HG03378 (cell line): Measurements from ENCODE around the gene MSH5.

Source experiments
- ATAC-seq: cut with Tn5 transposase; IDR thresholded peaks from one replicate; pipeline ENCODE4 v1.9.1; 2021; ENCODE audit warnings: mild to moderate bottlenecking, moderate library complexity; ENCODE audit not compliant: unreplicated experiment

Gene MSH5

GRCh38 chr6:31712296-31712695 is 27.5 kb upstream of the MSH5 start:
- ATAC-seq: no peak

DNA sequence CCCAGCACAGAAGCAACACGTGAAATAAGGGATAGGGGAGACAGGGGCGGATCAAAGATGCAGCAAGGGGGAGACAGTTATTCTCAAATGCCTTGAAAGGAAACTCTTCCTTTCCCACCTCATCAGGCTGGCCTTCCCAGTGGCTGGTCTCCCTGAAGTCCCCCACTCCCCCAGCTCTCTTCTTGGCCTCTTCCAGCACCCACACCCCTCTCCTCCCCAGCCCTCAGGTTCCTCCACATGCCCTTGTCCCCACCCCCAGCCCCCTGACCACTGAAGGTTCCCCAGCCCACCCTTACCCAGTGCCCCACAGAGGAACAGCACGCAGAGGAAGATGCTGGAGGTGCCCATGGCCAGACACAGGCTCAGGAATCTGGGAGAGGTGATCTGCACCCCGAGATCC is 26.3 kb upstream of the MSH5 start:
- no peak for ATAC-seq

GRCh38 chr6:31713991-31714684 is 25.7 kb upstream of the MSH5 start:
- no peak for ATAC-seq

GRCh38 chr6:31715022-31715958 is 24.5 kb upstream of the MSH5 start, which contains the start of gene LY6G6D:
Gene LY6G6D (plus strand): TSS chr6:31715348. CDS start chr6:31715356, 8 bp downstream.
- ATAC-seq: no peak

- ATAC-seq: no peak
These were observed 22.1 kb upstream of the MSH5 start for GRCh38 chr6:31717499-31718222.

- no peak for ATAC-seq
These were observed 21.5 kb upstream of the MSH5 start for GRCh38 chr6:31718265-31718664.

DNA sequence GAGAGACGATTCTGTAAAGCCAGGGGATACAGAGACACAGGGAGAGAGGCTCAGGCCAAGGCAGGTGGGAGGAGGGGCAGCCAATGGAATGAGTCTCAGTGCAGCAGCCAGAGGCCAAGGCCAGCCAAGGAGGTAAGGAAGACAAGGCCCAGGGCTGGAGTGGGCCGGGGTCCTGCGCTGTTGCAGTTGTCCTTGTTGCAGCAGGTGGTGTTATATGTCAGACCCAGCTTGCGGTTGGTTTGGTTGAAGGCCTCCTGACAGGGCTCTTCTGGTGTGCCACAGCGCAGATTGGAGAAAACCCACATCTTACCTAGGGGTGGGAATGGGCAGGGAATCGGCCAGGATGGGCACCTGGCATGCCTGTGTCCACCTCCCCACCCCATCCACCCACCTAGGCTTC is 20.8 kb upstream of the MSH5 start:
- ATAC-seq: no peak

DNA sequence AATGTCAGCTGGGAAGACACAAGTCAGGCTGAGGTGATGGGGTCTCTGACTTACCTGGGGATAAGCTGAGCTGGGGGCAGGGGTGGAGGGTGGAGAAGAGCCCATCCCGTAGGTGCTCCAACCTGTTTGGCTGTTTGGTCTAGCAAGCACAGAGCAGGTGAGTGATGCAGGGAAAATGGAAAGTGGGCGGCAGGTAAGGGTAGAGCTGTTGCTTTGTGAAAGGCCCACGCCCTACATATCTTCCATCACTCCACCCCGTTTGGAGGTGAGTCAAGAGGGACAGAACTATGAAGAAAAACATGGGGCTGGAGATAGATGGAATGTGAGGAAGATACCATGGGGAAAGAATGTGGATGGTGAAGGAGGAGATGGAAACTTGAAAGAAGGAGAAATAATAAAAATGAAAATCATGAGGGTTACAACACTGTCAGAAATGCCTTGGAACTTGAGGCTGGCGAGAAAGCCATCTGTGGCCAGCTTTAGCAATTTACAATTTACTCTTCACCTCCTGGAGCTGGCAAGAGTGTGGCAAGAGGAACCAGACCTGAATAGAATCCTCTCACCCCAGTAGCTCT is 19.5 kb upstream of the MSH5 start:
- no peak for ATAC-seq

- no peak for ATAC-seq
These were observed 18.3 kb upstream of the MSH5 start, which contains the start of gene LY6G6C for GRCh38 chr6:31721351-31722020. Gene LY6G6C (minus strand): TSS chr6:31721746. CDS start chr6:31721679, 67 bp downstream.

GRCh38 chr6:31722173-31722572 is 17.6 kb upstream of the MSH5 start:
- ATAC-seq: no peak

GRCh38 chr6:31723245-31723979 is 16.4 kb upstream of the MSH5 start, which contains the start of gene MPIG6B:
Gene MPIG6B (plus strand): TSS chr6:31723373. CDS start chr6:31723384, 11 bp downstream.
- ATAC-seq: no peak

DNA sequence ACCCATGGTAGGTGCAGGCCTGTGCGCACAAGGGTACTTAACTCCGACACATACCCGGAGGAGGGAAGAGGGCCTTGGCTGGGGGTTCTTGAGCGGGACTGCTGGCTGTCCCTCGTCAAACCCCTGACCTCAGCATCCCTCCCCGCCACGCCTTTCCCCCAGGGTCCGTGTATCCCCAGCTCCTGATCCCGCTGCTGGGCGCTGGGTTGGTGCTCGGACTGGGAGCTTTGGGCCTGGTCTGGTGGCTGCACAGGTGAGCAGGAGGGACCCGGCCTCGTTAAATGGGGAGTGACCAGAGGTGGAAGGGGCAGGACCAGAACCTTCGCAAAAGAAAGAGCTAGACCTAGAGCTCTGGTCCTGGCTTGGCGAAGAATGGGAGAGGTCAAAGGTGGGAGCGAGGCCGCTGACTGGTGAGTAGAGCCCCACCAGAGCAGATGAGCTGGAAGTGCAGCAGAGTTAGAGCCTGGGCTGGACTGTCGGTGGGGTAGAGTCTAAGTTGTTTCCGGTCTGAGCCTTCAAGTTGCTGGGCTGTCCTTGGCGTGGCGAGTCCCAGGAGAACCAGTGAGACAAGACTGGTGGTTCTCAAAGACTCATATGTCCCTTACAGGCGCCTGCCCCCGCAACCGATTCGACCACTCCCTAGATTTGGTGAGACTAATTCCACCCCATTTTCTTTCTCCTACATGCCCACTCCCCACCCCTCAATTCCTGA is 15.7 kb upstream of the MSH5 start:
- ATAC-seq: no peak

GRCh38 chr6:31725502-31726350 is 14.1 kb upstream of the MSH5 start:
- no peak for ATAC-seq

GRCh38 chr6:31727034-31727716 is 12.6 kb upstream of the MSH5 start:
- peak; percentile 51 for ATAC-seq

- ATAC-seq: peak; percentile 3
These were observed 11.8 kb upstream of the MSH5 start for GRCh38 chr6:31727717-31728671.

DNA sequence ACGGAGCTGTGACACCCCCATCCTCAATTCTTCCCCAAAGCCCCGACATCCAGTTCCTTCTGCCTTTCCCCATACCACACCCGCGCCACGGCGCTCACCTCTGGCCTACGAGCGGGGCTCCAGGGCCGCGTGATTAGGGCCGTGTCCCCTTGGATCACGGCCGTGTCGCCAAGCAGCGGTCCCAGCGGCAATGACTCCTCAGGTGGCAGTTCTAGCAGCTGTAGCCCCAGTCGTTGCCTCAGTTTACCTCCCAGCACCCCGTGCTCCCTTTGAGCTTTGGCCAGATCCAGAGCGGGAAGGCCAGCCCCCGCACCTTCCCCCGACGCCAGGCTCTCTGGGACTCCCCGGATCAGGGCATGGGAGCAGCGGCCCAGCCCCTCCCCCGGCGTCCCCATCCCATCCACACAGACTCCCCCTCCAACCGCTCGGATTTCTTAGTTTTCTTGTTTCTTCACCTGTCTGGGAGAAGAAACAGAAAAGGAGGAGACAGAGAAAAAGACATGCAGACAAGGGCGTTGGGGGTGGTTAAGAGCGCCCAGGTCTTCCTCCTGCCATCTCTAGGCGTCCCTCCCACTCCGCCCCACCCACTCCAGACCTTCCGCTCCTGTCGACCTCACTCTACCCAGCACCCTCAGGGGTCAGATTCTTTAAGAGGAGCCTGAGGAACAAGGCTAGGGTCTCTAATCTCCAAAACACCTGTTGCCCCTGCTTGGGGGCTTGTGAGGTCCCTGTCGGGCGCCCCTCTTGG is 10.9 kb upstream of the MSH5 start, which contains the start of gene DDAH2:
TSS of gene DDAH2 (minus strand) at position 533 of the 748 bp plus-strand sequence. CDS start at position 395, 138 bp downstream.
- no peak for ATAC-seq
